HG03520 (cell line): Measurements from ENCODE around the gene RPS6KC1.
A peak's percentile ranks its signal among the peaks of the same experiment; 100 is the strongest.
"Not testable (repeated sequence)": the region's sequence is repeated elsewhere in the genome, so short reads cannot be mapped to it uniquely, and the experiment has no call there.

Source experiments
- ATAC-seq: cut with Tn5 transposase; IDR thresholded peaks from one replicate; pipeline ENCODE4 v1.9.1; 2021; ENCODE audit warnings: mild to moderate bottlenecking, moderate library complexity; ENCODE audit not compliant: unreplicated experiment

RPS6KC1 gene

GRCh38 chr1:213051127-213051880 is at the start of gene RPS6KC1:
TSS of gene RPS6KC1 (plus strand) at chr1:213051241. CDS start at chr1:213051405, 164 bp downstream.
- ATAC-seq = peak; percentile 98

GRCh38 chr1:213003256-213003655 is 47.8 kb upstream of the RPS6KC1 start:
- ATAC-seq = no peak

GRCh38 chr1:213008564-213008963 is 42.5 kb upstream of the RPS6KC1 start:
- ATAC-seq = no peak

- no peak for ATAC-seq
Observed at GRCh38 chr1:213014642-213015041, 36.4 kb upstream of the RPS6KC1 start.

GRCh38 chr1:213015099-213016050 is 35.7 kb upstream of the RPS6KC1 start, which contains the start of gene ANGEL2:
TSS of gene ANGEL2 (minus strand) at chr1:213015867. CDS start at chr1:213015671, 196 bp downstream.
- ATAC-seq = peak; percentile 97

GRCh38 chr1:213017447-213018273 is 33.4 kb upstream of the RPS6KC1 start:
- no peak for ATAC-seq

- no peak for ATAC-seq
Observed at GRCh38 chr1:213019450-213019849, 31.6 kb upstream of the RPS6KC1 start.

GRCh38 chr1:213020016-213020415 is 31.0 kb upstream of the RPS6KC1 start:
- no peak for ATAC-seq

GRCh38 chr1:213027024-213027423 is 24.0 kb upstream of the RPS6KC1 start:
- not testable (repeated sequence) for ATAC-seq

- ATAC-seq = no peak
Observed at GRCh38 chr1:213032651-213033050, 18.4 kb upstream of the RPS6KC1 start.

- no peak for ATAC-seq
Observed at GRCh38 chr1:213034713-213035112, 16.3 kb upstream of the RPS6KC1 start.

GRCh38 chr1:213035573-213035972 is 15.5 kb upstream of the RPS6KC1 start:
- ATAC-seq = no peak

- ATAC-seq = no peak
Observed at GRCh38 chr1:213041443-213041842, 9.6 kb upstream of the RPS6KC1 start.

GRCh38 chr1:213045321-213046226 is 5.5 kb upstream of the RPS6KC1 start:
- ATAC-seq = not testable (repeated sequence)

GRCh38 chr1:213049232-213049631 is 1.8 kb upstream of the RPS6KC1 start:
- ATAC-seq = no peak

- no peak for ATAC-seq
Observed at GRCh38 chr1:213050745-213051126, 305 bp upstream of the RPS6KC1 start.

- no peak for ATAC-seq
Observed at GRCh38 chr1:213051881-213052202, 801 bp downstream of the RPS6KC1 start.

GRCh38 chr1:213053455-213053854 is 2.4 kb downstream of the RPS6KC1 start:
- no peak for ATAC-seq

GRCh38 chr1:213054142-213054541 is 3.1 kb downstream of the RPS6KC1 start:
- no peak for ATAC-seq
